ENCODE data around the gene SNX22. TPM values are rescaled to one million over a fixed set of nuclear protein-coding genes. Genes with fewer than 3 reads are reported as not detected.

Gene SNX22
- total and polyA plus RNA-seq, 7 donors = 0.06 to 0.31 (median 0.17) TPM

GRCh38 chr15:64157599-64158125 lies 6.1 kb downstream of the SNX22 start:
- H3K4me1 ChIP-seq = peaks cover 35% of the 10 kb centered on the region
- no peak overlapping the region for H3K27ac ChIP-seq
- 71 to 93% (median 80%) methylated on average over 1 of the region's 1 CpG for WGBS, 3 donors
- no peak for DNase-seq
- peaks cover 8 to 83% of the 10 kb centered on the region in 2 donors for H3K36me3 ChIP-seq (ENCODE audit: insufficient read depth in 1 of 2, low read depth in 1 of 2)
- TF ChIP-seq, protein P1, sequence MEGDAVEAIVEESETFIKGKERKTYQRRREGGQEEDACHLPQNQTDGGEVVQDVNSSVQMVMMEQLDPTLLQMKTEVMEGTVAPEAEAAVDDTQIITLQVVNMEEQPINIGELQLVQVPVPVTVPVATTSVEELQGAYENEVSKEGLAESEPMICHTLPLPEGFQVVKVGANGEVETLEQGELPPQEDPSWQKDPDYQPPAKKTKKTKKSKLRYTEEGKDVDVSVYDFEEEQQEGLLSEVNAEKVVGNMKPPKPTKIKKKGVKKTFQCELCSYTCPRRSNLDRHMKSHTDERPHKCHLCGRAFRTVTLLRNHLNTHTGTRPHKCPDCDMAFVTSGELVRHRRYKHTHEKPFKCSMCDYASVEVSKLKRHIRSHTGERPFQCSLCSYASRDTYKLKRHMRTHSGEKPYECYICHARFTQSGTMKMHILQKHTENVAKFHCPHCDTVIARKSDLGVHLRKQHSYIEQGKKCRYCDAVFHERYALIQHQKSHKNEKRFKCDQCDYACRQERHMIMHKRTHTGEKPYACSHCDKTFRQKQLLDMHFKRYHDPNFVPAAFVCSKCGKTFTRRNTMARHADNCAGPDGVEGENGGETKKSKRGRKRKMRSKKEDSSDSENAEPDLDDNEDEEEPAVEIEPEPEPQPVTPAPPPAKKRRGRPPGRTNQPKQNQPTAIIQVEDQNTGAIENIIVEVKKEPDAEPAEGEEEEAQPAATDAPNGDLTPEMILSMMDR (IDR thresholded peaks at IDR 0.05) = no peak
- no peak overlapping the region for H3K4me3 ChIP-seq
- no peaks in the 10 kb centered on the region for H3K27me3 ChIP-seq (ENCODE audit: insufficient read depth in 3 of 3, low read length in 2 of 3)
- ATAC-seq = no peak
- intact Hi-C loops (cut with DNase I) = no loop called here
- H3K9me3 ChIP-seq = no peaks in the 10 kb centered on the region

DNA sequence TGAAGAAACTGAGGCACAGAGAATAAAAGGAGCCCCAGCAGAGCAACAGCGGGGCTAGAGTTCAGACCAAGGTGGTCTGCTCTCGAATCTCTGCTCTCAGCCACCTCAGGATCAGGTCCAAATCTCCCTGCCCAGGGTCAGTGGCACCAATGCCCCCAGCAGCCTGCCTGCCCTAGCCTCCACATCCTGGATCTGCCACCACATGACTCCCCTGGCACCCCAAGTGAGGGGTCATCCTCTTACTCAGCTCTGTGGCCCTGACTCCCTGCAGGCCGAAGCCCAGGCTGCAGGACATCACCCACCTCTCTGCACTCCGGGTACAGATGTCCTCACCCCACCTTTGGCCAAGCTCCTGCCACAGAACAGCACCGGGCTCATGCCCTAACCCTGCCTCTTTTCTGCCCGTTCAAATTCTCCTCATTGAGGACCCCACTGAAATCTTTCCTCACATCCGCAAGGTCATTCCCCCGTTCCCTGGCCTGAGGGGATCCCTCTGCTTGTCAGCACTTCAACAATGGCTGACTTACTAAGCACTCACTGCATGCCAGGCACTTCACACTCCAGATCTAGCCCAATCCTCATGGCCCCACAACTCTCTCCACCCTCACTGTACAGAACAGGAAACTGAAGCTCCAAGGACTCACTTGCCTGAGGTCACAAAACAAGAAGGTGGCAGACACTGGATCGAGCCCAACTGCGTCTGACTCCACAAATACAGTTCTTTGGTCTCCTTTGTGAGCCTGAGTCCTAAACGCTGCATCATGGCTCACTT lies 7.0 kb downstream of the SNX22 start:
- peaks cover 8 to 83% of the 10 kb centered on the region in 2 donors for H3K36me3 ChIP-seq (ENCODE audit: insufficient read depth in 1 of 2, low read depth in 1 of 2)
- TF ChIP-seq, protein P1 (IDR thresholded peaks at IDR 0.05) = no peak
- H3K27me3 ChIP-seq (ENCODE audit: insufficient read depth in 3 of 3, low read length in 2 of 3) = no peaks in the 10 kb centered on the region
- H3K4me1 ChIP-seq = peaks cover 30% of the 10 kb centered on the region
- H3K9me3 ChIP-seq = no peaks in the 10 kb centered on the region
- WGBS, 3 donors = 87 to 89% (median 88%) methylated on average over 11 of the region's 11 CpGs
- H3K4me3 ChIP-seq = no peak overlapping the region
- ATAC-seq = no peak
- DNase-seq = no peak
- intact Hi-C loops (cut with DNase I) = no loop called here
- H3K27ac ChIP-seq = no peak overlapping the region

DNA sequence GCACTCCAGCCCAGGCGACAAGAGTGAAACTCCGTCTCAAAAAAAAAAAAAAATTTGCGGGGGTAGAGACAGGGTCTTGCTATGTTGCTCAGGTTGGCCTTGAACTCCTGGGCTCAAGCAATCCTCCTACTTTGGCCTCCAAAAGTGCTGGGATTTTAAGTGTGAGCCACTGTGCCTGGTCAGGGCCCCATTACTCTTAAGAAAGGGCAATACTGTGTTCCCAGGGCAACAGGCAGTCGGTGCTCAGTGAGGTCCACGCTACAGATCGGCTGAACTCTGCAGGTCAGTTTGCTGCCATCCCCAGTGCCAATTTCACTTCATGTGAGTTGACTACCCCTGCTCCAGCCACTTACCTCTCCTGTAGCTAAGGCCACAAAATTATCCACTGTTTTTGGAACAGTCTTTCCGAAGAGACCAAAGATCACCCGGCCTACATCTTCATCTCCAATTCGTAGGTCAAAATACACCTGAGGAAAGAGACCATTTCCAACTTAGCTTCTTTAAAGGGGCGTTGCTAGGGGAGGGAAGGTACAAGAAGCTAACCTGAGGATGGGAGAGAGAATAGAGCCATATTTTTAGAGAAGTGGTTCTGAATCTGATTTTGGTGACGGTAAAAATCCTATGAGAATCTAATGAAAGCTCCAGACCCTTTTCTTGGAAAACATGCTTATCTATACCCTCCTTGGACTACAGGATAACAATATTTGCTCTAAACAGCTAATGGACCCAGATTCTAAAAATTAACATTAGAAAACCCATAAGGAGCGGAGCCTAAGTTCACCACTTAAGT lies 10.4 kb downstream of the SNX22 start:
- Histone ChIP-seq H3K4me3 (peak overlapping the region; percentile 95), H3K9me3 (no peaks in the 10 kb centered on the region), H3K27me3 (ENCODE audit: insufficient read depth in 3 of 3, low read length in 2 of 3) (no peaks in the 10 kb centered on the region), H3K27ac (peak overlapping the region; percentile 95), H3K4me1 (peaks cover 37% of the 10 kb centered on the region), H3K36me3 (ENCODE audit: insufficient read depth in 1 of 2, low read depth in 1 of 2) (peaks cover 8 to 52% of the 10 kb centered on the region in 2 donors)
- intact Hi-C loops (cut with DNase I) = loop anchor here (5.0 kb wide), 1 partner anchor 195 kb away; the partner anchor contains the start of gene CSNK1G1 (in 2 of the 2)
- no peak for ATAC-seq
- DNase-seq = no peak
- WGBS, 3 donors = 49 to 60% (median 53%) methylated on average over 12 of the region's 12 CpGs
- TF ChIP-seq, protein P1 (IDR thresholded peaks at IDR 0.05) = no peak

DNA sequence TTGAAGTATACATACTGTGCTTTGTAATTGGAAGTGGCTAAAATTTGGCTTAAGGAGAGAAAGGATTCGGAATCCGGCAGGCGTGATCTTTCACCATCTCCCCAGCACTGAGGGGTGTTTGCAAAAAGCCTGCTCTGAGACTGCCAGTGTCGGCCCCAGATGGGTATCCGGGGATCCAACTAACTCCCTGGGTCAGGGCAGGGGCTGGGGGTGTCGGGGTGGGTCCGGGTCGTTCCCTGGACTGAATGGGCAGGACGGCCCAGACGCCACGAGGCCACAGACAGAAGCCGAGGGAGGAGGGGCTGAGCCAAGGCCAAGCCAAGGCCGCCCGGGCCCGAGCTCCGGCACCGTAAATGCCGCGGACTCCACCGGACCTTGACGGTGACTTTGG lies 10.9 kb downstream of the SNX22 start:
- 1% methylated on average over 18 to 21 of the region's 21 CpGs for WGBS, 3 donors
- DNase-seq = no peak
- peaks cover 37% of the 10 kb centered on the region for H3K4me1 ChIP-seq

More for the DNA sequence above, 10.9 kb downstream of the SNX22 start:
- ATAC-seq = peak; percentile 46 to 63 (median 52)
- Histone ChIP-seq H3K27me3 (ENCODE audit: insufficient read depth in 3 of 3, low read length in 2 of 3) (no peaks in the 10 kb centered on the region), H3K36me3 (ENCODE audit: insufficient read depth in 1 of 2, low read depth in 1 of 2) (peaks cover 8 to 46% of the 10 kb centered on the region in 2 donors), H3K4me3 (peak overlapping the region; percentile 95), H3K27ac (peak overlapping the region; percentile 95), H3K9me3 (no peaks in the 10 kb centered on the region)
- intact Hi-C loops (cut with DNase I) = loop anchor here (5.0 kb wide), 1 partner anchor 195 kb away; the partner anchor contains the start of gene CSNK1G1 (in 2 of the 2)
- TF ChIP-seq, protein P1 (IDR thresholded peaks at IDR 0.05) = no peak

Measured in psoas muscle (tissue), 8 donors.